GM23338 (cell line): Measurements from ENCODE around the gene FBXL19. TPM values are rescaled to one million over a fixed set of nuclear protein-coding genes. Genes with fewer than 3 reads are reported as not detected.

Experiments used
- CREB1 ChIP-seq: fragments of 250-450 bp; sonication (Bioruptor Pico); IDR thresholded peaks from 2 replicates; pipeline ENCODE4 v1.5.0; 2020; ENCODE audit warnings: low read depth, mild to moderate bottlenecking, moderate library complexity
- CTCF ChIP-seq, 2 experiments: fragments of 200-600 bp in 1 of 2; sonication (generic) in 1 of 2; conservative IDR thresholded peaks; 2 replicates each; pipeline versions ENCODE4 v1.5.1 to v1.6.1; 2016 to 2017; ENCODE audit warnings: antibody characterized with exemption in 2 of 2, low read depth in 2 of 2, mild to moderate bottlenecking in 2 of 2, moderate library complexity in 1 of 2
- EZH2 ChIP-seq: fragments of 200-600 bp; sonication (generic); IDR thresholded peaks from one replicate; pipeline ENCODE4 v1.8.0; 2017; ENCODE audit warnings: antibody characterized with exemption, mild to moderate bottlenecking, low read depth; ENCODE audit not compliant: unreplicated experiment
- EZH2phosphoT487 ChIP-seq: fragments of 200-600 bp; sonication (generic); IDR thresholded peaks from one replicate; pipeline ENCODE4 v1.8.1; 2018; ENCODE audit warnings: antibody characterized with exemption; ENCODE audit not compliant: unreplicated experiment
- NANOG ChIP-seq: IDR thresholded peaks from 2 replicates; pipeline ENCODE4 v1.6.1; 2016; ENCODE audit warnings: antibody characterized with exemption, borderline replicate concordance
- STAT1 ChIP-seq: IDR thresholded peaks from one replicate; pipeline ENCODE4 v1.6.1; 2016; ENCODE audit warnings: antibody characterized with exemption; ENCODE audit not compliant: unreplicated experiment
- ZNF462 ChIP-seq: fragments of 250-450 bp; sonication (Bioruptor Pico); IDR thresholded peaks from 2 replicates; pipeline ENCODE4 v1.5.0; 2020; ENCODE audit warnings: mild to moderate bottlenecking, moderate library complexity
- polyA plus RNA-seq: library from polyadenylated mRNA; unstranded; fragments of >200 nt; fragmentation: Nextera tagmentation; extraction: Ambion mirVana; gene quantifications from 2 replicates; pipeline ENCODE4 v1.2.1, GENCODE V29; 2016
- total RNA-seq: library from RNA; depleted of rRNA; stranded (reverse); fragments of >200 nt; shearing (Covaris generic); gene quantifications from 2 replicates; pipeline ENCODE4 v1.2.3, GENCODE V29; 2014

FBXL19 gene
- total and polyA plus RNA-seq, 2 experiments from 2014 or later, result 12.5 to 71.5 TPM

DNA sequence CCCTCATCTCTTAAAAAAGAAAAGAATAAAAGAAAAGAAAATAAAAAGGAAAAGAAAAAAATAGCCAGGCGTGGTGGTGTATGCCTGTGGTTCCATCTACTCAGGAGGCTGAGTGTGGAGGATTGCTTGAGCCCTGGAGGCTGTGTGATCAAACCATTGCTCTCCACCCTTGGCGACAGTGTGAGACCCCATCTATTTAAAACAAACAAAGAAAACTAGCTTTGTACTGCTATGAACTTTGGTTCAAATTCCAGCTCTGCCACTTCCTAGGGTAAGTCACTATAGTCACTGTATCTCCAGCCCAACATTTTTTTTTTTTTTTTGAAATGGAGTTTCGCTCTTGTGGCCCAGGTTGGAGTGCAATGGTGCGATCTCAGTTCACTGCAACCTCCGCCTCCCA, 22.8 kb upstream of the FBXL19 start (continued):
- TF ChIP-seq ZNF462 (CRISPR knock-in tag) (no peak), CTCF (conservative IDR thresholded peaks at IDR 0.05; ENCODE audit: low read depth in 2 of 2) (no peak), STAT1 (no peak), NANOG (no peak), EZH2phosphoT487 (no peak), CREB1 (CRISPR knock-in tag) (no peak), EZH2 (no peak)
